Fibroblast of lung (primary cell): Measurements from ENCODE around the gene CCDC34. TPM values are rescaled to one million over a fixed set of nuclear protein-coding genes. Genes with fewer than 3 reads are reported as not detected.
"Not testable (repeated sequence)": the region's sequence is repeated elsewhere in the genome, so short reads cannot be mapped to it uniquely, and the experiment has no call there.

ENCODE experiments used
- DNase-seq, 2 donors: peaks; one replicate each; pipeline versions ENCODE4 v3.0.0 to v3.0.0-alpha.2; 2010; ENCODE audit warnings: low read depth in 2 of 2
- H2AFZ ChIP-seq: 2 replicates; pipeline ENCODE4 v1.5.1; 2012; ENCODE audit warnings: low read length, control low read depth, inconsistent platforms
- H3K27ac ChIP-seq: 2 replicates; pipeline ENCODE4 v1.5.1; 2011; ENCODE audit warnings: low read length, control low read depth; ENCODE audit not compliant: insufficient read depth
- H3K27me3 ChIP-seq: 2 replicates; pipeline ENCODE4 v1.5.1; 2011; ENCODE audit warnings: mild to moderate bottlenecking, low read length; ENCODE audit not compliant: control insufficient read depth, insufficient read depth
- H3K36me3 ChIP-seq: 2 replicates; pipeline ENCODE4 v1.5.1; 2011; ENCODE audit warnings: low read length; ENCODE audit not compliant: control insufficient read depth, insufficient read depth
- H3K4me1 ChIP-seq: 2 replicates; pipeline ENCODE4 v1.5.1; 2011; ENCODE audit warnings: low read length; ENCODE audit not compliant: control insufficient read depth, insufficient read depth; ENCODE audit errors: extremely low read depth
- H3K4me2 ChIP-seq: 2 replicates; pipeline ENCODE4 v1.5.1; 2011; ENCODE audit warnings: low read length, control low read depth; ENCODE audit not compliant: insufficient read depth; ENCODE audit errors: extremely low read depth
- H3K4me3 ChIP-seq, 4 experiments: fragments of 200-600 bp in 1 of 4; sonication (generic) in 1 of 4; replicated peaks in 1 of 4; 2 replicates each; pipeline ENCODE4 v1.5.1; 2011 to 2016; ENCODE audit warnings: low read length in 4 of 4, low read depth in 3 of 4, mild to moderate bottlenecking in 3 of 4, control low read depth in 2 of 4, inconsistent platforms in 1 of 4, mixed read lengths in 1 of 4; ENCODE audit not compliant: insufficient read depth in 1 of 4; ENCODE audit errors: control extremely low read depth in 1 of 4
- H3K79me2 ChIP-seq: 2 replicates; pipeline ENCODE4 v1.5.1; 2012; ENCODE audit warnings: mild to moderate bottlenecking, low read length, inconsistent platforms; ENCODE audit not compliant: control insufficient read depth, insufficient read depth
- H3K9ac ChIP-seq: 2 replicates; pipeline ENCODE4 v1.5.1; 2011; ENCODE audit warnings: mild to moderate bottlenecking, low read length, control low read depth; ENCODE audit not compliant: insufficient read depth
- H3K9me3 ChIP-seq: 2 replicates; pipeline ENCODE4 v1.5.1; 2012; ENCODE audit warnings: low read depth, low read length; ENCODE audit not compliant: control insufficient read depth, insufficient read depth
- H4K20me1 ChIP-seq: 2 replicates; pipeline ENCODE4 v1.5.1; 2011; ENCODE audit warnings: low read length; ENCODE audit not compliant: control insufficient read depth, insufficient read depth; ENCODE audit errors: extremely low read depth
- EZH2 ChIP-seq: IDR thresholded peaks from 2 replicates; pipeline ENCODE4 v1.5.1; 2012; ENCODE audit warnings: low read length, control low read depth, mild to moderate bottlenecking; ENCODE audit errors: missing control alignments
- polyA plus RNA-seq, 2 donors: library from polyadenylated mRNA; depleted of rRNA in 1 of 2; stranded (reverse) in 1 of 2; unstranded in 1 of 2; fragments of >200 nt; gene quantifications; 2 replicates each; pipeline ENCODE4 v1.2.1, GENCODE V29; 2011 to 2012; ENCODE audit warnings: missing spikeins in 1 of 2
- total RNA-seq: library from RNA; depleted of rRNA; stranded (reverse); fragments of >200 nt; gene quantifications from 2 replicates; pipeline ENCODE4 v1.2.1, GENCODE V29; 2014
- TF ChIP-seq, protein P1 (sequence below), 2 donors: IDR thresholded peaks in 1 of 2; conservative IDR thresholded peaks in 1 of 2; 1 replicate in 1 of 2; 2 replicates in 1 of 2; pipeline ENCODE4 v1.5.1; 2011 to 2012; ENCODE audit warnings: low read length in 2 of 2, control low read depth in 1 of 2, inconsistent platforms in 1 of 2, low read depth in 1 of 2, mild to moderate bottlenecking in 1 of 2

CCDC34 gene
- total and polyA plus RNA-seq, 2 donors (not counting 1 experiment from before 2014, with no cell fraction given) = 3.8 to 4.6 TPM

GRCh38 chr11:27328614-27329013 is 34.4 kb downstream of the CCDC34 start:
- Histone ChIP-seq H3K9me3 (no peaks in the 10 kb centered on the region), H3K4me2 (no peak overlapping the region), H3K36me3 (no peaks in the 10 kb centered on the region), H3K9ac (no peak overlapping the region), H3K4me1 (peaks cover 5% of the 10 kb centered on the region), H3K79me2 (no peaks in the 10 kb centered on the region), H2AFZ (no peak overlapping the region), H4K20me1 (no peaks in the 10 kb centered on the region), H3K27me3 (no peaks in the 10 kb centered on the region), H3K4me3 (no peak overlapping the region), H3K27ac (no peak overlapping the region)
- peak in 1 of 2 donors; percentile 15 for DNase-seq
- TF ChIP-seq EZH2 = no peak
- TF ChIP-seq, protein P1, sequence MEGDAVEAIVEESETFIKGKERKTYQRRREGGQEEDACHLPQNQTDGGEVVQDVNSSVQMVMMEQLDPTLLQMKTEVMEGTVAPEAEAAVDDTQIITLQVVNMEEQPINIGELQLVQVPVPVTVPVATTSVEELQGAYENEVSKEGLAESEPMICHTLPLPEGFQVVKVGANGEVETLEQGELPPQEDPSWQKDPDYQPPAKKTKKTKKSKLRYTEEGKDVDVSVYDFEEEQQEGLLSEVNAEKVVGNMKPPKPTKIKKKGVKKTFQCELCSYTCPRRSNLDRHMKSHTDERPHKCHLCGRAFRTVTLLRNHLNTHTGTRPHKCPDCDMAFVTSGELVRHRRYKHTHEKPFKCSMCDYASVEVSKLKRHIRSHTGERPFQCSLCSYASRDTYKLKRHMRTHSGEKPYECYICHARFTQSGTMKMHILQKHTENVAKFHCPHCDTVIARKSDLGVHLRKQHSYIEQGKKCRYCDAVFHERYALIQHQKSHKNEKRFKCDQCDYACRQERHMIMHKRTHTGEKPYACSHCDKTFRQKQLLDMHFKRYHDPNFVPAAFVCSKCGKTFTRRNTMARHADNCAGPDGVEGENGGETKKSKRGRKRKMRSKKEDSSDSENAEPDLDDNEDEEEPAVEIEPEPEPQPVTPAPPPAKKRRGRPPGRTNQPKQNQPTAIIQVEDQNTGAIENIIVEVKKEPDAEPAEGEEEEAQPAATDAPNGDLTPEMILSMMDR (conservative IDR thresholded peaks at IDR 0.05 in 1 of 2, IDR thresholded peaks at IDR 0.05 in 1 of 2; ENCODE audit: low read depth in 1 of 2, low read length in 2 of 2) = no peak

GRCh38 chr11:27327064-27327463 is 36.0 kb downstream of the CCDC34 start:
- not testable (repeated sequence) for H4K20me1 ChIP-seq, H3K36me3 ChIP-seq, H3K27ac ChIP-seq, H2AFZ ChIP-seq, H3K4me1 ChIP-seq, DNase-seq, H3K4me3 ChIP-seq, H3K79me2 ChIP-seq, H3K9me3 ChIP-seq, H3K27me3 ChIP-seq, H3K9ac ChIP-seq, H3K4me2 ChIP-seq

GRCh38 chr11:27322196-27322595 is 40.8 kb downstream of the CCDC34 start:
- H2AFZ ChIP-seq, H3K79me2 ChIP-seq, H3K27ac ChIP-seq, H3K36me3 ChIP-seq, H3K4me2 ChIP-seq, H3K9me3 ChIP-seq, H3K9ac ChIP-seq, H3K4me1 ChIP-seq, H4K20me1 ChIP-seq, DNase-seq, H3K4me3 ChIP-seq, H3K27me3 ChIP-seq: not testable (repeated sequence)

DNA sequence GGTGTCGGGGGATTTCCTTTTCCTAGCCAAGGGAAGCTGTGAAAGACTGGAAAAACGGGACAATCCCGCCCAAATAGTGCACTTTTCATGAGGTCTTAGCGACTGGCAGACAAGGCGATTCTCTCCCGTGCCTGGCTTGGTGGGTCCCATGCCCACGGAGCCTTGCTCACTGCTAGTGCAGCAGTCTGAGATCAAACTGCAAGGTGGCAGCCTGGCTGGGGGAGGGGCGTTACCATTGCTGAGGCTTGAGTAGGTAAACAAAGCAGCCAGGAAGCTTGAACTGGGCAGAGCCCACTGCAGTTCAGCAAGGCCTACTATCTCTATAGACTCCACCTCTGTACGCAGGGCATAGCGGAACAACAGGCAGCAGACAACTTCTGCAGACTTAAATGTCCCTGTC is 41.7 kb downstream of the CCDC34 start:
- H2AFZ ChIP-seq, DNase-seq, H3K4me3 ChIP-seq, H3K4me1 ChIP-seq, H3K27ac ChIP-seq, H3K36me3 ChIP-seq, H3K9me3 ChIP-seq, H3K9ac ChIP-seq, H3K27me3 ChIP-seq, H3K4me2 ChIP-seq, H3K79me2 ChIP-seq, H4K20me1 ChIP-seq: not testable (repeated sequence)
